SK-N-MC (cell line): ENCODE data around the gene DCHS1.
"Not testable (repeated sequence)": the region's sequence is repeated elsewhere in the genome, so short reads cannot be mapped to it uniquely, and the experiment has no call there.

ENCODE experiments used
- EZH2 ChIP-seq: fragments of 200-600 bp; sonication (generic); IDR thresholded peaks from one replicate; pipeline ENCODE4 v1.6.1; 2017; ENCODE audit warnings: antibody characterized with exemption
- FOXP2 ChIP-seq: optimal IDR thresholded peaks from 2 replicates; pipeline ENCODE3; 2011; ENCODE audit warnings: mild to moderate bottlenecking, moderate library complexity; ENCODE audit not compliant: insufficient read depth; ENCODE audit errors: extremely low read length, control extremely low read depth
- POLR2AphosphoS5 ChIP-seq: IDR thresholded peaks from 2 replicates; pipeline ENCODE4 v1.6.1; 2012; ENCODE audit warnings: mild to moderate bottlenecking, low read depth, low read length, borderline replicate concordance

GRCh38 chr11:6690431-6691132 lies 35.0 kb upstream of the DCHS1 start:
- TF ChIP-seq POLR2AphosphoS5, EZH2, FOXP2: not testable (repeated sequence)
